Right lobe of liver (tissue), 4 donors: ENCODE results near the gene IPO11.

Experiments used
- CTCF ChIP-seq, 4 donors: fragments of 200-600 bp in 3 of 4; fragments of 450-650 bp in 1 of 4; IDR thresholded peaks; one replicate each; pipeline versions ENCODE4 v1.5.1 to v1.8.0; 2016 to 2022; ENCODE audit warnings: antibody characterized with exemption in 4 of 4, mild to moderate bottlenecking in 2 of 4
- POLR2A ChIP-seq: fragments of 450-650 bp; IDR thresholded peaks from one replicate; pipeline ENCODE4 v1.6.1; 2017; ENCODE audit warnings: antibody characterized with exemption, mild to moderate bottlenecking
- donor health status: DM: no; HTN: no; CAD: no.
- donor health status: DM: no; HTN: no; CAD: no.
- donor health status: DM: no; HTN: yes; CAD: no.

- no peak for TF ChIP-seq POLR2A
- TF ChIP-seq CTCF (IDR thresholded peaks at IDR 0.05), result no peak
These were observed 40.0 kb upstream of the IPO11 start for GRCh38 chr5:62372600-62372999.
